C4-2B (cell line): ENCODE results near the gene TCF4.

Source experiments
- ZFX ChIP-seq: fragments of 450-650 bp; IDR thresholded peaks from 2 replicates; pipeline ENCODE4 v1.6.1; 2017
- TF ChIP-seq, protein P1 (sequence below): fragments of 450-650 bp; conservative IDR thresholded peaks from 2 replicates; pipeline ENCODE4 v1.5.1; 2017; ENCODE audit warnings: mild to moderate bottlenecking

DNA sequence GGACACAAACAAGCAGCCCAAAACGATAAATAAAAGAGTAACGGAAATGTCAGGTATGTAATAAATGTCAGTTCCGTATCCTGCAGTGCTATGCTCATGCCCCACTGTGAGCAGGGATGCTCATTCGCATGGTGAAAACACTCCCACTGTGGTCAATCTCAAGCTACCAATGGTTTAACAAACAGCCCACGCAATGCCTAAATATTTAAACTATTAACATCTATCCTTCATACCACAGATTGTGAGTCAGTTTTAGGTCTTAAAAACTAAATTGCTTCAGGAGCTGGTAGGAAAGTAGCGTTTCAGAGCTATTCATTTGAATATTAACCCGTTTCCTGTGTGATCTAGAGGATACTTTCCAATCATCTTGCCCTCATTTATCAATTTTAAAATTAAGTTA, 207.4 kb downstream of the TCF4 start:
- TF ChIP-seq, protein P1, sequence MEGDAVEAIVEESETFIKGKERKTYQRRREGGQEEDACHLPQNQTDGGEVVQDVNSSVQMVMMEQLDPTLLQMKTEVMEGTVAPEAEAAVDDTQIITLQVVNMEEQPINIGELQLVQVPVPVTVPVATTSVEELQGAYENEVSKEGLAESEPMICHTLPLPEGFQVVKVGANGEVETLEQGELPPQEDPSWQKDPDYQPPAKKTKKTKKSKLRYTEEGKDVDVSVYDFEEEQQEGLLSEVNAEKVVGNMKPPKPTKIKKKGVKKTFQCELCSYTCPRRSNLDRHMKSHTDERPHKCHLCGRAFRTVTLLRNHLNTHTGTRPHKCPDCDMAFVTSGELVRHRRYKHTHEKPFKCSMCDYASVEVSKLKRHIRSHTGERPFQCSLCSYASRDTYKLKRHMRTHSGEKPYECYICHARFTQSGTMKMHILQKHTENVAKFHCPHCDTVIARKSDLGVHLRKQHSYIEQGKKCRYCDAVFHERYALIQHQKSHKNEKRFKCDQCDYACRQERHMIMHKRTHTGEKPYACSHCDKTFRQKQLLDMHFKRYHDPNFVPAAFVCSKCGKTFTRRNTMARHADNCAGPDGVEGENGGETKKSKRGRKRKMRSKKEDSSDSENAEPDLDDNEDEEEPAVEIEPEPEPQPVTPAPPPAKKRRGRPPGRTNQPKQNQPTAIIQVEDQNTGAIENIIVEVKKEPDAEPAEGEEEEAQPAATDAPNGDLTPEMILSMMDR, result no peak
- TF ChIP-seq ZFX, result no peak
